NB4 (cell line): ENCODE results near the gene GPR183.

Experiments used
- CTCF ChIP-seq: IDR thresholded peaks from one replicate; pipeline ENCODE4 v1.5.1; 2012; ENCODE audit warnings: low read depth, low read length
- MYC ChIP-seq: IDR thresholded peaks from 2 replicates; pipeline ENCODE4 v1.6.1; 2011; ENCODE audit warnings: low read depth, low read length
- POLR2A ChIP-seq: IDR thresholded peaks from 2 replicates; pipeline ENCODE4 v1.6.1; 2011; ENCODE audit warnings: mild to moderate bottlenecking; ENCODE audit not compliant: insufficient read length; ENCODE audit errors: extremely low read depth

GRCh38 chr13:99353836-99354235 is 46.6 kb upstream of the GPR183 start:
- TF ChIP-seq POLR2A (no peak), CTCF (no peak), MYC (no peak)
